ENCODE data around the gene MRRF.

The MRRF gene

GRCh38 chr9:122354536-122355199, 90.0 kb downstream of the MRRF start:
- H3F3A ChIP-seq (ENCODE audit: low read depth), result no peaks in the 10 kb centered on the region
- no peaks in the 10 kb centered on the region for H4K20me1 ChIP-seq (ENCODE audit: insufficient read depth, low read length, poor library complexity, severe bottlenecking)
- H3K9ac ChIP-seq (ENCODE audit: low read depth, low read length, poor library complexity, severe bottlenecking), result no peak overlapping the region
- H3K9me2 ChIP-seq (replicated peaks; ENCODE audit: low read depth, low read length), result no peaks in the 10 kb centered on the region
- TF ChIP-seq EZH2phosphoT487 (IDR thresholded peaks at IDR 0.05; ENCODE audit: borderline replicate concordance) (no peak), CTCF (conservative IDR thresholded peaks at IDR 0.05; ENCODE audit: low read length) (no peak)
- no peak overlapping the region for H3K4me3 ChIP-seq (ENCODE audit: low read length, poor library complexity, severe bottlenecking)
- no peaks in the 10 kb centered on the region for H3K4me1 ChIP-seq (ENCODE audit: insufficient read depth, low read length, poor library complexity, severe bottlenecking)
- H3K9me3 ChIP-seq (ENCODE audit: insufficient read depth, low read depth, low read length), result no peaks in the 10 kb centered on the region
- H3K27me3 ChIP-seq (ENCODE audit: insufficient read depth, low read length, poor library complexity, severe bottlenecking), result no peaks in the 10 kb centered on the region
- H3K4me2 ChIP-seq (ENCODE audit: low read depth, low read length, poor library complexity, severe bottlenecking), result no peak overlapping the region
- no peaks in the 10 kb centered on the region for H3K79me2 ChIP-seq (ENCODE audit: insufficient read depth, low read length)
- no peaks in the 10 kb centered on the region for H3K36me3 ChIP-seq (ENCODE audit: insufficient read depth, low read length)
- no peak overlapping the region for H2AFZ ChIP-seq (ENCODE audit: low read length)

GRCh38 chr9:122355336-122355875, 90.7 kb downstream of the MRRF start:
- no peaks in the 10 kb centered on the region for H3K36me3 ChIP-seq (ENCODE audit: insufficient read depth, low read length)
- H3K4me2 ChIP-seq (ENCODE audit: low read depth, low read length, poor library complexity, severe bottlenecking), result no peak overlapping the region
- H3K9ac ChIP-seq (ENCODE audit: low read depth, low read length, poor library complexity, severe bottlenecking), result no peak overlapping the region
- H4K20me1 ChIP-seq (ENCODE audit: insufficient read depth, low read length, poor library complexity, severe bottlenecking), result no peaks in the 10 kb centered on the region
- no peak overlapping the region for H3K4me3 ChIP-seq (ENCODE audit: low read length, poor library complexity, severe bottlenecking)
- H3K9me3 ChIP-seq (ENCODE audit: insufficient read depth, low read depth, low read length), result no peaks in the 10 kb centered on the region
- H3K27me3 ChIP-seq (ENCODE audit: insufficient read depth, low read length, poor library complexity, severe bottlenecking), result no peaks in the 10 kb centered on the region
- no peaks in the 10 kb centered on the region for H3K79me2 ChIP-seq (ENCODE audit: insufficient read depth, low read length)
- no peak overlapping the region for H2AFZ ChIP-seq (ENCODE audit: low read length)
- TF ChIP-seq EZH2phosphoT487 (IDR thresholded peaks at IDR 0.05; ENCODE audit: borderline replicate concordance) (no peak), CTCF (conservative IDR thresholded peaks at IDR 0.05; ENCODE audit: low read length) (no peak)
- H3K4me1 ChIP-seq (ENCODE audit: insufficient read depth, low read length, poor library complexity, severe bottlenecking), result no peaks in the 10 kb centered on the region
- no peaks in the 10 kb centered on the region for H3K9me2 ChIP-seq (replicated peaks; ENCODE audit: low read depth, low read length)
- no peaks in the 10 kb centered on the region for H3F3A ChIP-seq (ENCODE audit: low read depth)

- TF ChIP-seq CTCF (conservative IDR thresholded peaks at IDR 0.05; ENCODE audit: low read length) (peak; percentile 57), EZH2phosphoT487 (IDR thresholded peaks at IDR 0.05; ENCODE audit: borderline replicate concordance) (no peak)
- no peaks in the 10 kb centered on the region for H4K20me1 ChIP-seq (ENCODE audit: insufficient read depth, low read length, poor library complexity, severe bottlenecking)
- H3K4me2 ChIP-seq (ENCODE audit: low read depth, low read length, poor library complexity, severe bottlenecking), result no peak overlapping the region
Measured at GRCh38 chr9:122356627-122357026, 91.9 kb downstream of the MRRF start.

More at GRCh38 chr9:122356627-122357026, 91.9 kb downstream of the MRRF start:
- no peaks in the 10 kb centered on the region for H3K27me3 ChIP-seq (ENCODE audit: insufficient read depth, low read length, poor library complexity, severe bottlenecking)
- H3K9me3 ChIP-seq (ENCODE audit: insufficient read depth, low read depth, low read length), result no peaks in the 10 kb centered on the region
- no peaks in the 10 kb centered on the region for H3K79me2 ChIP-seq (ENCODE audit: insufficient read depth, low read length)
- H3K4me3 ChIP-seq (ENCODE audit: low read length, poor library complexity, severe bottlenecking), result no peak overlapping the region
- no peak overlapping the region for H3K9ac ChIP-seq (ENCODE audit: low read depth, low read length, poor library complexity, severe bottlenecking)
- H3F3A ChIP-seq (ENCODE audit: low read depth), result no peaks in the 10 kb centered on the region
- no peak overlapping the region for H2AFZ ChIP-seq (ENCODE audit: low read length)
- no peaks in the 10 kb centered on the region for H3K36me3 ChIP-seq (ENCODE audit: insufficient read depth, low read length)
- no peaks in the 10 kb centered on the region for H3K9me2 ChIP-seq (replicated peaks; ENCODE audit: low read depth, low read length)
- no peaks in the 10 kb centered on the region for H3K4me1 ChIP-seq (ENCODE audit: insufficient read depth, low read length, poor library complexity, severe bottlenecking)
